RWPE2 (cell line): ENCODE data around the gene SYT9.

ENCODE experiments used
- ATAC-seq: fragments of 200-7000 bp; cut with Tn5 transposase; 3 replicates; pipeline ENCODE4 v1.9.1; 2021; ENCODE audit warnings: low read depth
- DNase-seq: peaks from one replicate; pipeline ENCODE4 v3.0.0-alpha.2; 2020; ENCODE audit warnings: low spot score
- H3K27ac ChIP-seq: fragments of 450-650 bp; 2 replicates; pipeline ENCODE4 v1.5.1; 2017; ENCODE audit warnings: mild to moderate bottlenecking; ENCODE audit not compliant: poor library complexity, severe bottlenecking
- H3K27me3 ChIP-seq: fragments of 250-450 bp; sonication (Bioruptor Pico); 2 replicates; pipeline ENCODE4 v1.5.1; 2021; ENCODE audit warnings: mild to moderate bottlenecking, moderate library complexity; ENCODE audit not compliant: insufficient read depth, poor library complexity, severe bottlenecking
- H3K36me3 ChIP-seq: fragments of 250-450 bp; sonication (Bioruptor Pico); 2 replicates; pipeline ENCODE4 v1.5.1; 2020; ENCODE audit warnings: low read depth, mild to moderate bottlenecking, moderate library complexity
- H3K4me1 ChIP-seq: fragments of 250-450 bp; sonication (Bioruptor Pico); 2 replicates; pipeline ENCODE4 v1.5.1; 2021; ENCODE audit warnings: mild to moderate bottlenecking, moderate library complexity; ENCODE audit not compliant: insufficient read depth, poor library complexity, severe bottlenecking
- H3K4me3 ChIP-seq: fragments of 250-450 bp; sonication (Bioruptor Pico); 2 replicates; pipeline ENCODE4 v1.5.1; 2021; ENCODE audit warnings: mild to moderate bottlenecking, moderate library complexity; ENCODE audit not compliant: severe bottlenecking
- H3K9me3 ChIP-seq: fragments of 250-450 bp; sonication (Bioruptor Pico); 2 replicates; pipeline ENCODE4 v1.5.1; 2021; ENCODE audit warnings: mild to moderate bottlenecking, moderate library complexity; ENCODE audit not compliant: severe bottlenecking
- TF ChIP-seq, protein P1 (sequence below): fragments of 450-650 bp; IDR thresholded peaks from one replicate; pipeline ENCODE4 v1.5.1; 2017; ENCODE audit warnings: mild to moderate bottlenecking, moderate library complexity; ENCODE audit not compliant: poor library complexity, severe bottlenecking

The SYT9 gene

DNA sequence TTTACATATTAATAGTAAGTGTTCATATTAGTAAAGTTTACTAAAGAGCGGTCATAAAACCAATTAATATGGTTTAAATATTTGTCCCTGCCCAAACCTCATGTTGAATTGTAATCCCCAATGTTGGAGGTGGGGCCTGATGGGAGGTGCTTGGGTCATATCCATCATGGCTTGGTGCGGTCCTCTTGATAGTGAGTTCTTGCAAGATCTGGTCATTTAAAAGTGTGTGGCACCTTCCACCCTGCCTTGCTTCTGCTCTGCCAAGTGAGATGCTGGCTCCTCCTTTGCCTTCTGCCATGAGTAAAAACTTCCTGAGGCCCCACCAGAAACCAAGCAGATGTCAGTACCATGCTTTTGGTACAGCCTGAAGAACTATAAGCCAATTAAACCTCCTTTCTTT, 178.8 kb downstream of the SYT9 start:
- Histone ChIP-seq H3K4me1 (no peaks in the 10 kb centered on the region), H3K9me3 (no peaks in the 10 kb centered on the region), H3K4me3 (no peak overlapping the region), H3K27ac (no peak overlapping the region), H3K36me3 (no peaks in the 10 kb centered on the region), H3K27me3 (no peaks in the 10 kb centered on the region)
- TF ChIP-seq, protein P1, sequence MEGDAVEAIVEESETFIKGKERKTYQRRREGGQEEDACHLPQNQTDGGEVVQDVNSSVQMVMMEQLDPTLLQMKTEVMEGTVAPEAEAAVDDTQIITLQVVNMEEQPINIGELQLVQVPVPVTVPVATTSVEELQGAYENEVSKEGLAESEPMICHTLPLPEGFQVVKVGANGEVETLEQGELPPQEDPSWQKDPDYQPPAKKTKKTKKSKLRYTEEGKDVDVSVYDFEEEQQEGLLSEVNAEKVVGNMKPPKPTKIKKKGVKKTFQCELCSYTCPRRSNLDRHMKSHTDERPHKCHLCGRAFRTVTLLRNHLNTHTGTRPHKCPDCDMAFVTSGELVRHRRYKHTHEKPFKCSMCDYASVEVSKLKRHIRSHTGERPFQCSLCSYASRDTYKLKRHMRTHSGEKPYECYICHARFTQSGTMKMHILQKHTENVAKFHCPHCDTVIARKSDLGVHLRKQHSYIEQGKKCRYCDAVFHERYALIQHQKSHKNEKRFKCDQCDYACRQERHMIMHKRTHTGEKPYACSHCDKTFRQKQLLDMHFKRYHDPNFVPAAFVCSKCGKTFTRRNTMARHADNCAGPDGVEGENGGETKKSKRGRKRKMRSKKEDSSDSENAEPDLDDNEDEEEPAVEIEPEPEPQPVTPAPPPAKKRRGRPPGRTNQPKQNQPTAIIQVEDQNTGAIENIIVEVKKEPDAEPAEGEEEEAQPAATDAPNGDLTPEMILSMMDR, result no peak
- DNase-seq (no peak), ATAC-seq (no peak)

DNA sequence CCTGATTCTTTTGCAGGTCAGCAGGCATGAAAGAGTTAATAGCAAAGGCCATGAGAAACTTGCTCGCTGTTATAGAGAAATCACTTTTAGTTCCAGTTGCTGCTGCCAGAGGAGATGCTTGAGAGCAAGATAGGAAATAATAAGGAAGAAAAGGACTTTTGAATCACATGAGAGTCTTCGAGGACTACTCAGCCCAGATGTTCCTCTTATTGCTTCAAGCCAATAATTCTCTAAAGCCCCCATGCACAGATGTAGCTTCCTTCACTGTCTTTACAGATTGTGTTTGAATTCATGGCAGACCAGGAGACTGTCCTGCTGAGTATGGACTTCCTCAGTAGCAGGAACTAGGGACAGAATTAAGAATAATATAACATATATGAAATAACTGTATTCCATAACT, 183.5 kb downstream of the SYT9 start:
- TF ChIP-seq, protein P1, result no peak
- no peak overlapping the region for H3K4me3 ChIP-seq
- H3K36me3 ChIP-seq, result no peaks in the 10 kb centered on the region
- DNase-seq, result no peak
- no peaks in the 10 kb centered on the region for H3K9me3 ChIP-seq
- no peak overlapping the region for H3K27ac ChIP-seq
- no peak for ATAC-seq
- H3K4me1 ChIP-seq, result no peaks in the 10 kb centered on the region
- no peaks in the 10 kb centered on the region for H3K27me3 ChIP-seq

DNA sequence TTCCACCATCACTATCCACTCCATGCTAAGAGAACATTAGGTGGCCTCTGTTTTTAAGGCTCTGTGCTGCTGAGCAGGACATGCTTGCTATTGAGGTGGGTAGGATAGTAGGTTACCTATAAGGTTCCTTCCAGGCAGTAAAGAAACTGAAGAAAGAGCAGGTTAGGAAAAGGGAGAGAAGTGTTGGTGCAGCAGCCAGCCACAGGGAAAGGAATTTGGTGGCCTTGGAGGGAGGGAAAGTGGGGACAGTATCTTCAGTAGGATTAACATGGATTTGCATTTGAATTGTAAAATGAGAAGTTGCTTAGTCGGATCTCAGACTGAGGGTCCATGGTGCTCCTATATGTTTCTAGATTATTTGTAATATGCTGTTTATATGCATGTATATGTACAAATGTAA, 184.4 kb downstream of the SYT9 start:
- Histone ChIP-seq H3K27ac (no peak overlapping the region), H3K27me3 (no peaks in the 10 kb centered on the region), H3K36me3 (no peaks in the 10 kb centered on the region), H3K4me1 (no peaks in the 10 kb centered on the region), H3K4me3 (no peak overlapping the region), H3K9me3 (no peaks in the 10 kb centered on the region)
- DNase-seq, result no peak
- TF ChIP-seq, protein P1, result no peak
- ATAC-seq, result no peak

DNA sequence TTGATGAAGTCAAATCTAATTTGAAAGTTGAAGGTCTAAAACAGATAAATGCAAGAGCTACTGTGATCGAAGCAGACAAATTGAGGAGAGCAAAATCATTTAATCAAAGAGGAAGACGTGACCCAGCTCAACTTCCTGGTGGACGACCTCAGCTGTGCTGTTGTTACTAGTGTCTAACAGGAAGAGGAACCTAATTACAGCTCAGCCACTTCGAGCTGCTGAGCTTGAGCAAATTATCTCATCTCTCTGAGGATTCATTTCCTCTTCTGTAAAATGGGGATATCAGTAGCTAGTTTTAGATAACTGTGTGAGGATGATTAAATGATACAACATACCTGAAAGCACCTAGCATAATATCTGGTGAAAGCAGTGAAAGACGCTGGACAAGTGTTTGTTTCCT, 185.0 kb downstream of the SYT9 start:
- Histone ChIP-seq H3K27me3 (no peaks in the 10 kb centered on the region), H3K4me1 (no peaks in the 10 kb centered on the region), H3K36me3 (no peaks in the 10 kb centered on the region), H3K27ac (no peak overlapping the region), H3K9me3 (no peaks in the 10 kb centered on the region), H3K4me3 (no peak overlapping the region)
- no peak for ATAC-seq
- DNase-seq, result no peak
- TF ChIP-seq, protein P1, result no peak

DNA sequence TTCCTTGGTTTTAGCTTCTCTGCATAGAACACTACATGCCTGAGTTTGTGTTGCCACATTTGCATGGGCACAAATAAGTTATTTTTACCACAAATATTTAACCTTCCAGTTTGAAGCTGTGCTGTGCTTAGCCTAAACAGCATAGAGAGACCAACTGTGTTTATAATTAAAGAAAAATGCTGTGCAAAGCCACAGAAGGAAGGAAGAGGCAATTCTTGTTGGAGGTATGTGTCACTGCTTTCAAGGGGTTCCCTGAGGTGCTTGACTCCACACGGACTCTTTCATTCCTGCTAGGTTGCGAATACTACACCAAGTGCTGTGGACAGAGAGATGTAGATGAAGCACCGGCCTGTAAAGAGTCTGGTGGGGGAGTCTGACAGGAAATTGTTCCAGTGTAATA, 186.0 kb downstream of the SYT9 start:
- no peaks in the 10 kb centered on the region for H3K9me3 ChIP-seq
- H3K4me1 ChIP-seq, result no peaks in the 10 kb centered on the region
- TF ChIP-seq, protein P1, result no peak
- H3K27me3 ChIP-seq, result no peaks in the 10 kb centered on the region
- ATAC-seq (no peak), DNase-seq (no peak)
- H3K27ac ChIP-seq, result no peak overlapping the region
- no peak overlapping the region for H3K4me3 ChIP-seq
- H3K36me3 ChIP-seq, result no peaks in the 10 kb centered on the region
